Measurements from ENCODE around the gene SPRY1.
A peak's percentile ranks its signal among the peaks of the same experiment; 100 is the strongest.

Gene SPRY1

GRCh38 chr4:123406872-123407271 is 10.3 kb downstream of the SPRY1 start:
- Histone ChIP-seq H3K36me3 (ENCODE audit: control insufficient read depth, insufficient read depth, low read length) (peaks cover 4% of the 10 kb centered on the region), H3K18ac (ENCODE audit: low read length) (no peak overlapping the region), H3K27ac (ENCODE audit: low read depth, low read length) (no peak overlapping the region), H3K23ac (ENCODE audit: low read length) (no peak overlapping the region), H3K9ac (ENCODE audit: low read length) (no peak overlapping the region), H3K4ac (ENCODE audit: low read depth, low read length) (no peak overlapping the region), H3K27me3 (ENCODE audit: insufficient read depth, low read length, poor library complexity) (no peaks in the 10 kb centered on the region), H2BK15ac (replicated peaks; ENCODE audit: low read depth) (no peak overlapping the region), H3K56ac (ENCODE audit: low read length) (no peak overlapping the region), H3K79me2 (ENCODE audit: control insufficient read depth, insufficient read depth, low read length) (peaks cover 12% of the 10 kb centered on the region), H3K79me1 (ENCODE audit: low read length) (peaks cover 8% of the 10 kb centered on the region), H2AK5ac (ENCODE audit: low read length) (no peak overlapping the region), H2BK5ac (ENCODE audit: low read length) (no peak overlapping the region), H3K4me3 (ENCODE audit: low read length) (no peak overlapping the region), H4K8ac (ENCODE audit: low read depth, low read length) (no peak overlapping the region), H3K4me1 (ENCODE audit: control insufficient read depth, low read depth, low read length) (no peaks in the 10 kb centered on the region), H3K4me2 (ENCODE audit: low read length) (no peak overlapping the region), H2BK120ac (ENCODE audit: low read depth, low read length) (no peak overlapping the region), H4K5ac (ENCODE audit: low read length) (no peak overlapping the region)
- no peak for DNase-seq
- no CpG with 5 or more reads among the region's 4 CpGs for WGBS (ENCODE audit: extremely low coverage, insufficient coverage, low lambda C conversion rate)

GRCh38 chr4:123408471-123409084 is 12.0 kb downstream of the SPRY1 start:
- H2BK120ac ChIP-seq (ENCODE audit: low read depth, low read length): no peak overlapping the region
- no peak for DNase-seq
- H3K4ac ChIP-seq (ENCODE audit: low read depth, low read length): no peak overlapping the region
- H4K5ac ChIP-seq (ENCODE audit: low read length): no peak overlapping the region
- H3K23ac ChIP-seq (ENCODE audit: low read length): no peak overlapping the region
- H3K56ac ChIP-seq (ENCODE audit: low read length): no peak overlapping the region
- no peaks in the 10 kb centered on the region for H3K79me2 ChIP-seq (ENCODE audit: control insufficient read depth, insufficient read depth, low read length)
- no CpG with 5 or more reads among the region's 5 CpGs for WGBS (ENCODE audit: extremely low coverage, insufficient coverage, low lambda C conversion rate)
- H3K36me3 ChIP-seq (ENCODE audit: control insufficient read depth, insufficient read depth, low read length): no peaks in the 10 kb centered on the region
- H4K8ac ChIP-seq (ENCODE audit: low read depth, low read length): no peak overlapping the region
- H3K4me3 ChIP-seq (ENCODE audit: low read length): no peak overlapping the region
- H3K9ac ChIP-seq (ENCODE audit: low read length): no peak overlapping the region
- no peak overlapping the region for H3K27ac ChIP-seq (ENCODE audit: low read depth, low read length)
- H3K18ac ChIP-seq (ENCODE audit: low read length): no peak overlapping the region
- H2BK5ac ChIP-seq (ENCODE audit: low read length): no peak overlapping the region
- no peaks in the 10 kb centered on the region for H3K79me1 ChIP-seq (ENCODE audit: low read length)
- H3K4me2 ChIP-seq (ENCODE audit: low read length): no peak overlapping the region
- no peak overlapping the region for H2AK5ac ChIP-seq (ENCODE audit: low read length)
- peaks cover 2% of the 10 kb centered on the region for H3K4me1 ChIP-seq (ENCODE audit: control insufficient read depth, low read depth, low read length)
- H2BK15ac ChIP-seq (replicated peaks; ENCODE audit: low read depth): no peak overlapping the region
- H3K27me3 ChIP-seq (ENCODE audit: insufficient read depth, low read length, poor library complexity): no peaks in the 10 kb centered on the region

- WGBS (ENCODE audit: extremely low coverage, insufficient coverage, low lambda C conversion rate): no CpG with 5 or more reads among the region's 2 CpGs
These were observed 12.7 kb downstream of the SPRY1 start for GRCh38 chr4:123409334-123409733.

GRCh38 chr4:123411514-123411913 is 14.9 kb downstream of the SPRY1 start:
- H3K4me2 ChIP-seq (ENCODE audit: low read length): no peak overlapping the region
- no peaks in the 10 kb centered on the region for H3K36me3 ChIP-seq (ENCODE audit: control insufficient read depth, insufficient read depth, low read length)
- no peak overlapping the region for H3K9ac ChIP-seq (ENCODE audit: low read length)
- no peak overlapping the region for H3K56ac ChIP-seq (ENCODE audit: low read length)
- no peak overlapping the region for H2AK5ac ChIP-seq (ENCODE audit: low read length)
- H4K8ac ChIP-seq (ENCODE audit: low read depth, low read length): no peak overlapping the region
- no peak overlapping the region for H2BK120ac ChIP-seq (ENCODE audit: low read depth, low read length)
- no peak overlapping the region for H4K5ac ChIP-seq (ENCODE audit: low read length)
- H3K23ac ChIP-seq (ENCODE audit: low read length): no peak overlapping the region
- no peak overlapping the region for H3K4ac ChIP-seq (ENCODE audit: low read depth, low read length)
- no peak overlapping the region for H2BK5ac ChIP-seq (ENCODE audit: low read length)
- no peak overlapping the region for H3K4me3 ChIP-seq (ENCODE audit: low read length)
- no peaks in the 10 kb centered on the region for H3K79me1 ChIP-seq (ENCODE audit: low read length)
- no peak overlapping the region for H3K18ac ChIP-seq (ENCODE audit: low read length)
- no peak overlapping the region for H3K27ac ChIP-seq (ENCODE audit: low read depth, low read length)
- peaks cover 2% of the 10 kb centered on the region for H3K4me1 ChIP-seq (ENCODE audit: control insufficient read depth, low read depth, low read length)
- H2BK15ac ChIP-seq (replicated peaks; ENCODE audit: low read depth): no peak overlapping the region
- no CpG with 5 or more reads among the region's 5 CpGs for WGBS (ENCODE audit: extremely low coverage, insufficient coverage, low lambda C conversion rate)
- H3K27me3 ChIP-seq (ENCODE audit: insufficient read depth, low read length, poor library complexity): no peaks in the 10 kb centered on the region
- DNase-seq: no peak
- H3K79me2 ChIP-seq (ENCODE audit: control insufficient read depth, insufficient read depth, low read length): no peaks in the 10 kb centered on the region

More at GRCh38 chr4:123409334-123409733, 12.7 kb downstream of the SPRY1 start:
- Histone ChIP-seq H3K79me2 (ENCODE audit: control insufficient read depth, insufficient read depth, low read length) (no peaks in the 10 kb centered on the region), H3K4me3 (ENCODE audit: low read length) (no peak overlapping the region), H3K4me1 (ENCODE audit: control insufficient read depth, low read depth, low read length) (peaks cover 2% of the 10 kb centered on the region), H4K8ac (ENCODE audit: low read depth, low read length) (no peak overlapping the region), H3K18ac (ENCODE audit: low read length) (no peak overlapping the region), H3K23ac (ENCODE audit: low read length) (no peak overlapping the region), H3K36me3 (ENCODE audit: control insufficient read depth, insufficient read depth, low read length) (no peaks in the 10 kb centered on the region), H3K27ac (ENCODE audit: low read depth, low read length) (no peak overlapping the region), H3K9ac (ENCODE audit: low read length) (no peak overlapping the region), H3K56ac (ENCODE audit: low read length) (no peak overlapping the region), H2AK5ac (ENCODE audit: low read length) (no peak overlapping the region), H3K4ac (ENCODE audit: low read depth, low read length) (no peak overlapping the region), H2BK120ac (ENCODE audit: low read depth, low read length) (no peak overlapping the region), H4K5ac (ENCODE audit: low read length) (no peak overlapping the region), H3K4me2 (ENCODE audit: low read length) (no peak overlapping the region), H2BK15ac (replicated peaks; ENCODE audit: low read depth) (no peak overlapping the region), H3K27me3 (ENCODE audit: insufficient read depth, low read length, poor library complexity) (no peaks in the 10 kb centered on the region), H2BK5ac (ENCODE audit: low read length) (no peak overlapping the region), H3K79me1 (ENCODE audit: low read length) (no peaks in the 10 kb centered on the region)
- no peak for DNase-seq

- H3K56ac ChIP-seq (ENCODE audit: low read length): no peak overlapping the region
- H3K4ac ChIP-seq (ENCODE audit: low read depth, low read length): no peak overlapping the region
- no peaks in the 10 kb centered on the region for H3K36me3 ChIP-seq (ENCODE audit: control insufficient read depth, insufficient read depth, low read length)
- no peak overlapping the region for H3K27ac ChIP-seq (ENCODE audit: low read depth, low read length)
- H3K79me2 ChIP-seq (ENCODE audit: control insufficient read depth, insufficient read depth, low read length): no peaks in the 10 kb centered on the region
- no peaks in the 10 kb centered on the region for H3K79me1 ChIP-seq (ENCODE audit: low read length)
- H2BK120ac ChIP-seq (ENCODE audit: low read depth, low read length): no peak overlapping the region
- no peak overlapping the region for H3K4me2 ChIP-seq (ENCODE audit: low read length)
- H2BK15ac ChIP-seq (replicated peaks; ENCODE audit: low read depth): peak overlapping the region; percentile 85
- no peak overlapping the region for H3K9ac ChIP-seq (ENCODE audit: low read length)
- H3K4me1 ChIP-seq (ENCODE audit: control insufficient read depth, low read depth, low read length): peaks cover 2% of the 10 kb centered on the region
- no peak overlapping the region for H3K23ac ChIP-seq (ENCODE audit: low read length)
- no peak overlapping the region for H2BK5ac ChIP-seq (ENCODE audit: low read length)
- H3K4me3 ChIP-seq (ENCODE audit: low read length): no peak overlapping the region
- no peak overlapping the region for H4K8ac ChIP-seq (ENCODE audit: low read depth, low read length)
- no peak overlapping the region for H4K5ac ChIP-seq (ENCODE audit: low read length)
- H3K27me3 ChIP-seq (ENCODE audit: insufficient read depth, low read length, poor library complexity): no peaks in the 10 kb centered on the region
- no peak for DNase-seq
- no CpG with 5 or more reads among the region's 1 CpG for WGBS (ENCODE audit: extremely low coverage, insufficient coverage, low lambda C conversion rate)
- H3K18ac ChIP-seq (ENCODE audit: low read length): no peak overlapping the region
- H2AK5ac ChIP-seq (ENCODE audit: low read length): no peak overlapping the region
These were observed 15.5 kb downstream of the SPRY1 start for GRCh38 chr4:123412091-123412505.

Measured in mesendoderm (in vitro differentiated cells).